NCI-H1694 treated with DMSO at 0.1 percent for 48 hours (cell line): ENCODE data around the gene GJE1.

ENCODE experiments used
- DNase-seq: peaks from one replicate; lab custom pipeline; 2025; lab: John Stamatoyannopoulos, UW

GJE1 gene

DNA sequence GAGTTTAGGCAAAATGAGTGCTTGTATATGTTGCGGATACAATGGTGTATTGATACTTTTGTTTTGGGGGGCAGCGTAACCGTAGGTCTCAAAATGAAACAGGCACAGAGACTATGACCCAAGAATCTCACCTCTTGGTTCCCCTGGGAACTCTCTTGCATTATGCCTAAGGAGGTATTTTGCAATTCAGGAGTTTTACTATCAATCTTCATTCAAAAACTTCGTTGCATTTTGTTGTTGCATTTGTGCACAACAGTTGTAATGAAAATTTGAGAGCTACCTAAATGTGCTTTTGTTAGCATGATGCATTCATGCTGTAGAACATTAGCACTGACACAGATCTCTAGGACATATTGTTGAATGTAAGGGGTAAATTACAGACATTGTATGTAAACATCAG lies 32.5 kb downstream of the GJE1 start:
- no peak for DNase-seq

DNA sequence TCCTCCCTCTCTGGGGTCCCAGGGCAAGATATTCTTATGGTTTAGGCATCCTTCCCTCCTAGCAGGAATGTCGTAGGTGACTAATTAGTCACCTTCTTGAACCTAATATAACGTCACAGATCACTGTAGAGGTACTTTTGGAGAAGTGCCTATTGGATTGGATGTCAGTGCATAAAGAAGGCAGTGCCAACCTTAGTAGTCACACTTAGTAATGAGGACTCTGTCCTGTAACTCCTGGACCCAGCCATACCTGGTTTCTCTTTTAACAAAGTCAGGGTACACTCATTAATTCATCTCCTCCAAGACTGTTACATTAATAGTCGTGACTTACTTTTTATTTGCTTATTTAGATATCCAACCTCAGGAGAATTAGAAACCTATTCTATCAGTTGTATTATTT lies 34.3 kb downstream of the GJE1 start:
- no peak for DNase-seq

DNA sequence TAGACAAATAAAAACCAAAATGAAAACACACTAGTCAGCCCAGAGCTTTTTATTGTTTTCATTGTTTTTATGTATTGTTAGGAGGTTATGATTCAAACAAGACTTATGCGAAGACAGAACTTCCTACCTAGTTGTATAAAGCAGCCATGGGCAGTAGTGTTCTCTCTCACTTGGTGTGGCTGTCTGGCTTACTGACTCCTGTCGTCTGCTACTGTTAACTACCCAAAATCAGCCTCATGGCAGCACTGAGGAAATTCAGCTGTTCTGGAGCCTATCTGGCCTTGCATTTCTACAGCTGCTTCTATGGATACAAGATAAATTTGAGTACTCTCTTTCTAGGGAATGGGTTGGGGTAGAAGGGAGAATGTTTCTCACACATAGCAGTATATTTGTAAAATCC lies 34.8 kb downstream of the GJE1 start:
- no peak for DNase-seq

DNA sequence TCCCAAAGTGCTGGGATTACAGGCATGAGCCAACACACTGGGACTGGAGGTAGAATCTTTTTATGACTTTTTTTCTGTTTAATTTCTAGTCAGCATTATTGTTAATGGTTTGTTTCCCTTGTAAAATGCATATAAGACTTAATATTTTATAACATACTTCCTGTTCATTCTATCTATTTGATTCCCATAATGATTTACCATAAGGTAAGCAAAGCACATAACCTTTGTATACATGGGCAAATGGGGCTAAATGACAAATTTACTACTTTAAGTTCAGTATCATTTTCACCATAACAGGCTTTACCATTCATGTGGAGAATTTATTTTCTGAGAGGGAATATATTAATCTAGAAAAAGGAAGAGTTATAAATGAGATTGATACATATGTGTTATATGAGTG lies 38.6 kb downstream of the GJE1 start:
- no peak for DNase-seq

DNA sequence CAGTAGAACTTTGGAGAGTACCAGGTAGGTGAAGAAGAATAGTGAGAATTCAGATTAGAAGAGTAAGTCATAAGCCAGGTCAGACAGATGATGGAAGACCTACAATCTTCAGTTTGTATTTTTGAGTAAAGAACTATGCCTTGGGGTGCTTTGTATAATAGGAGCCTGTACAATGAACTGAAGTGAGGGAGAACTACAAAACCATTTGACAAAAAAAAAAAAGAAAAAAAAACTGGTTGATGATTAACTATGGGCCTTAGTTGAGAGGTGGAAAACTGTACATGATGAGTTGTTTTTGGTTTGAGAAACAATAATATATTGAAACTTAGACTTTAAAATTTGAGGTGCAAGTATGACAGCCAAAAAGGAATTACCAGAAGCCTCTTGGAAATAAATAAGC lies 40.0 kb downstream of the GJE1 start:
- DNase-seq: no peak

DNA sequence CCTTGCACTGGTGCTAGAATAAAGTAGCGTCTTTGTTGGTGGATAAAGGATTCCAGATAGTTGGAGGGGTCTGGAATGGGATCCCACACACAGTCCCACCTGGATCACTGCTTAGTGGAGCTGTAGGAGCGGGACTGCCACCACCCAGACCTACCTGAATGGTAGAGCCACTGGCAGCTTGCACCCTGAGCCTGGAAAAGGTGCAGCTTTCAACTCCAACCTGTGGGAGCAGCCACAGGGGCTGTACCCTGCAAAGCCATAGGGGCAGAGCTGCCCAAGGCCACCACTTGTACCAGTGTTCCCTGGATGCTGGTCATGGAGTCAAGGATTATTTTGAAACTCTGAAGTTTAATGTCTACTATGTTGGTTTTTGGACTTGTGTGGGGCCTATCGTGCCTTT lies 41.3 kb downstream of the GJE1 start:
- DNase-seq: no peak

DNA sequence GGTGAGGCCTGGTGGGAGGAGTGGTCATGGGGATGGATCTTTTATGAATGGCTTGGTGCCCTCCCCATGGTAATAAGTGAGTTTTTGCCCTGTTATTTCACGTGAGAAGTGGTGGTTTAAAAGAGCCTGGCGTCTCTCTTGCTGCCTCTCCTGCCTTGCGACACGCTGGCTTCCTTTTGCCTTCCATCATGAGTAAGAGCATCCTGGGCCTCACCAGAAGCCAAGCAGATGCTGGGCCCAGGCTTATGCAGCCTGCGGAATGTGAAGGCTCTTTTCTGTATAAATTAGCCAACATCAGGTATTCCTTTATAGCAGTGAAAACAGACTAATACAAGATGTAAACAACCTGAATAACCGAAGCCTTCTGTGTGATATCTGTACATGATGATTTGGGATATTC lies 42.0 kb downstream of the GJE1 start:
- no peak for DNase-seq

DNA sequence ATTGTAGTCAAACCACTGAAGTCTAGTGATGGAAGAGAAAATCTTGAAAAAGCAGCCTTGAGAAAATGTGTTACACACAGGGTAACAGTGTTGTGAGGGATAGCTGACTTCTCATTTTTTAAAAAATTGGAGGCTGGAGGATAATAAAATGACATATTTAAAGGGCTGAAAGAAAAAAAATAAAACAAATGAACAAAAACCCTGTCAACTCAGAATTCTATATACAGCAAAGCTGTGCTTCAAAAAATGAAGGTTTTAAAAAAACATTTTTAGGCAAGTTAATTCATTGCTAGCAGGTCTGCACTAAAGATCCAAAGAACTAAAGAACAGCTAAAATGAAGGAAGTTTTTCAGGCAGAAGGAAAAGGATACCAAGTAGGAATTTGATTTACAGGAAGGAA lies 45.4 kb downstream of the GJE1 start:
- DNase-seq: no peak

DNA sequence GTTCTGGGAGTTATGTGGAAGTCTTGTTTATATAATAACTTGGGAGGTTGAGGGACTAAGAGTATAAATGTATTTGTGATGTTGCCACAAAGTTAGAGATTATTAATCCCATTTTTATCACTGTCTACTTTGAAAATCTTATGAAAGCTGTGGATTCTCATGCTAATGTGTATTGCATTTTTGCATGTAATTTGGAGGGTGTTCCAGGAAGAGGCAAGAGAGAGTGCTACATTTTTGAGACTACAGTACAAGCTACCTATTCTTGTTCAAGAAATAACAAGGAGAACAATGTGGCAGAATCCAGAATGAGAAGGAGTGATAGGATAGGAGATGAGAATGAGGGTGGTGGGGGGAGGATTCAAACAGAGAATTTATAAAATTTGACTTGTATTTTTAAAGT lies 49.3 kb downstream of the GJE1 start:
- DNase-seq: no peak

DNA sequence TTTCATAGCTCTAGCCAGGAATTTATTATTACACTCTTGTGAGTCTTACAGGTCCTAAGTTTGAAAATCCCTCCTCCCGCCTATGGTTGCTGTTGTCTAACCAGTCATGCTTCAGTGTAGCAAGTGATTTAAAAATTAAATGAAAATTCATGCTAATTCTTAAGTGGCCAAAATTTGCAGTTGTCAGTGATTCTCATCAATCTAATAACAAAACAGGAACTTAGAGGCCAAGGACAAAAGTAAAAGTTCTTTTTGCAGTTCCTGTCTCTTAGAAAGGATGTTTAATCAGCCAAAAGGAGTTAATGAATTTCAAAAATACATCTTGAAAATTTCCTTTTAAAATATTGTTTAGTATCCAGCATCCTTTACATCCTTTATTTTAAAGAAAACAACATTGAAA lies 50.6 kb downstream of the GJE1 start:
- DNase-seq: no peak

DNA sequence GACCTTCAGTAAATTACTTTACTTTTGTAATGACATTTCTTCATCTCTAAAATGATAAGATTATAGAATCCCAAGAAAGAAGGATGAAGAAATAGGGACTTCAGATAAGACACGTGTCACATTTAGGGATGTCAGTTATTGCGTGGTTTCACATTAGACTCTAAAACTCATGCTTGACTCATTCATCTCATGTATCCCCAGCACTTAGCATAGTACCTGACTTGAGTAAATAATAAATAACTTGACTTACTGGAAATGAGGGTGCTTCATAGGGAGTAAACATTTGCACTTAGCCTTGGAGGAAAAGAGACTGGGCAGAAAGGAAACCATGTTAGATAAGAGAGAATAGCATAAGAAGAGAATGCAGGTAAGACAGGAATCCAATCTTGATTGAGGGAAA lies 51.6 kb downstream of the GJE1 start:
- no peak for DNase-seq
